Endometrial microvascular endothelial cells (primary cell): ENCODE data around the gene SPATC1L. TPM values are rescaled to one million over a fixed set of nuclear protein-coding genes. Genes with fewer than 3 reads are reported as not detected.

ENCODE experiments used
- in situ Hi-C: cut with HindIII; loops from 2 replicates; pipeline ENCODE4 v1.10.0; 2017; ENCODE audit warnings: low sequenced_read_pairs, low pct_unique_long_range_greater_than_20kb; ENCODE audit errors: inconsistent ontology term
- total RNA-seq: library from RNA; depleted of rRNA; stranded (reverse); fragments of >200 nt; gene quantifications from one replicate; pipeline ENCODE4 v1.2.3, GENCODE V29; 2015; ENCODE audit errors: inconsistent ontology term

Gene SPATC1L
- total RNA-seq, 1 donor from 2014 or later, result 24.8 TPM

DNA sequence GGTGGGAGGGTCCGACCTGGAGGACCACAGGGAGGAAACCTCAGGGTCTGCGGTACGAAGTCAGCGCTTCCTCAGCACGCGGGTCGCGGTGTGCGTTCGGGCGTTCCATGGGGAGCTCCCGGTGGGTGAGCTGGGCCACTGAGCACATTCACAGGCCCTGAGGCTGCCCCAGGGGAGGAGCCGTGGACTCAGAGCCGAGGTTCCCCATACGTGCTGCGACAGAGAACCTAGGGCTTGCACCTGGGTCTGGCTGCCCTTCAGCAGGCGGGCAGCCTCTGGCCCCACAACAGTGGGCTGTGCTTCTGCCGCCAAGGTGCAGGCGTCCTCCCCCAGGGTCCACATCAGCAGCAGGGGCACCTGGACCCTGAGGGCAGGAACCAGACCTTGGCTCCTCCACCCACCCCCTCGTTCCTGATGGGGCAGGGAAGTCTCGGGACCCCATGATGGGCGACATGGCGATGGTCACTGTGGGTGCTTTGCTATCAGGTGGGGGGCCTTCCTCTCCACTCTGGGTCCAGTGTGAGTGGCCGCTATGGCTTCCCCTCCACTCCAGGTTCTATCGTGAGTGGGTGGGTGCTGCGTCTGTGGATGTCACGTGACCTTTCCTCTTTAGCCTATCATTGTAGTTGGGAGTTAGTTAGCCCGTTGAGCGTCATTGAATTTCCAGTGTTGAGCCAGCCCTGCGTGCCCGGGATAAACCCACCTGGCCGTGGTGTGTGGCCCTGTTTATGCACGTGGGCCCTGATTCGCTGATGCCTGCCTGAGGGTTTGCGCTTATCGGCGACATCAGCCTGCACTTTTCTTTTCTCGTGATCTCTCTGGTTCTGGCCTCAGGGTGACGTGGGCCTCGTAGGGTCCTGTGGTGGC, 56.8 kb downstream of the SPATC1L start:
- in situ Hi-C loops, result no loop called here

- in situ Hi-C loops, result no loop called here
Measured at GRCh38 chr21:46126309-46127238, 57.7 kb downstream of the SPATC1L start.

DNA sequence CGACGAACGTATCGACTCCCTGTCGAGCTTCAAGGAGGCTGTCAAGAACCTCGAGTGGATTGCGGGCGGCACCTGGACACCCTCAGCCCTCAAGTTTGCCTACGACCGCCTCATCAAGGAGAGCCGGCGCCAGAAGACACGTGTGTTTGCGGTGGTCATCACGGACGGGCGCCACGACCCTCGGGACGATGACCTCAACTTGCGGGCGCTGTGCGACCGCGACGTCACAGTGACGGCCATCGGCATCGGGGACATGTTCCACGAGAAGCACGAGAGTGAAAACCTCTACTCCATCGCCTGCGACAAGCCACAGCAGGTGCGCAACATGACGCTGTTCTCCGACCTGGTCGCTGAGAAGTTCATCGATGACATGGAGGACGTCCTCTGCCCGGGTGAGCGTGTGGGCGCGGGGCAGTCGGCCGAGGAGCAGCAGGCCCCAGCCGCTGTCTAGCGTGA, 58.4 kb downstream of the SPATC1L start:
- in situ Hi-C loops, result no loop called here

DNA sequence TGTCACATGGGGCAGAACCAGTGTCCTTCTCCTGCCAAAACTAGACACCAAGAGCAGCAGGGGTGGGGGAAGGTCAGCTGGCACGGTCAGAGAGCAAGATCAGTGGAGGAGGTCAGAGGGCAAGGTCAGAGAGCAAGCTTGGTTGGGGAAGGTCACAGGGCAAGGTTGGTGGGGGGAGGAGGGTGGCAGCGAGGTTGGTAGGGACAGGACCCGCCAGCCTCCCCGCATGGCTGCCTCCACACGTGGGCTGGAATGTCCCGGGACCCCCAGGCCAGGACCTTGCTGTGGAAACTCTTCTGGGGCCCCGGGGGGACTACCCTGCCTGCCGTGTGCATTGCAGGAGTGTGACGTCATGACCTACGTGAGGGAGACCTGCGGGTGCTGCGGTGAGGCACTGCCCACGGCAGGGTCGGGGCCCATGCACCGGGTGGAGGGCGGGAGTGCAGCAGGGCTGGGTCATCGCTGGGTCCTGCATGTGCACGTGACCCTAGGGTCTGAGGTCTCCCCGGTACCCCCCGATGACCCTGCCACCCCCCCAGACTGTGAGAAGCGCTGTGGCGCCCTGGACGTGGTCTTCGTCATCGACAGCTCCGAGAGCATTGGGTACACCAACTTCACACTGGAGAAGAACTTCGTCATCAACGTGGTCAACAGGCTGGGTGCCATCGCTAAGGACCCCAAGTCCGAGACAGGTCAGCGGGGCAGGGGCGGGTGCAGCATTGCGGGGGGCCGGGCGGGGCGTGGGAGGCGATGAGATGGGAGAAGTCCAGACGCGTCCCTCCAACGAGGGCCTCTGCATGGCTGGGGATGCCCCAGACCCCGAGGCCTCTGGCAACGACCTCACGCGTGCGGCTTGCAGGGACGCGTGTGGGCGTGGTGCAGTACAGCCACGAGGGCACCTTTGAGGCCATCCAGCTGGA, 59.1 kb downstream of the SPATC1L start:
- in situ Hi-C loops, result no loop called here

GRCh38 chr21:46124083-46124925, 60.0 kb downstream of the SPATC1L start:
- in situ Hi-C loops, result no loop called here

GRCh38 chr21:46122758-46123683, 61.2 kb downstream of the SPATC1L start:
- in situ Hi-C loops, result no loop called here

- in situ Hi-C loops, result no loop called here
Measured at GRCh38 chr21:46122237-46122671, 62.0 kb downstream of the SPATC1L start.

GRCh38 chr21:46121286-46122221, 62.7 kb downstream of the SPATC1L start:
- in situ Hi-C loops, result no loop called here

GRCh38 chr21:46120301-46121285, 63.7 kb downstream of the SPATC1L start:
- in situ Hi-C loops, result no loop called here

- in situ Hi-C loops, result no loop called here
Measured at GRCh38 chr21:46119637-46120271, 64.5 kb downstream of the SPATC1L start.

DNA sequence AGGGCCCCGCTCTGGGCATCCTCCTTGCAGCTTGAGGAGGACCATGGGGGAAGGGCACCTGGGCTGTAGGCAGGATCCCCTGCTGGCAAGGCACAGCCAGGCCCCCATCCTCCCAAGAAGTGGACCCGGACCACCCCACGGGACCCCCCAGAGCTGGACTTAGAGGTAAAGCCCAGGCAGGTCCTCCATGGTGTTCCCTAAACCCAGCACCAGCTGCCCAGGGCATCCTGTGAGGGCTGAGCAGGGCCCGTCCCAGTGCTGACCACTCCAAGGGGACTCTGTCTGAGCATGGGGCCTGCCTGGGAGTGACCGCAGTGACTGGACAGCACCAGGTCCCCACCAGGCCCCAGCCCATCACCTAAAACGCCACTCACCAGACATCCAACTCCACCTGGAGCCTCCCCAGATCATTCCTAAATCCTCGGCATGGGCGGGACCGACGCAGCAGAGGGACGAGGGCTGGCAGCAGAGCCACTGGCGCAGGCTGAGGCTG, 65.1 kb downstream of the SPATC1L start:
- in situ Hi-C loops, result no loop called here

DNA sequence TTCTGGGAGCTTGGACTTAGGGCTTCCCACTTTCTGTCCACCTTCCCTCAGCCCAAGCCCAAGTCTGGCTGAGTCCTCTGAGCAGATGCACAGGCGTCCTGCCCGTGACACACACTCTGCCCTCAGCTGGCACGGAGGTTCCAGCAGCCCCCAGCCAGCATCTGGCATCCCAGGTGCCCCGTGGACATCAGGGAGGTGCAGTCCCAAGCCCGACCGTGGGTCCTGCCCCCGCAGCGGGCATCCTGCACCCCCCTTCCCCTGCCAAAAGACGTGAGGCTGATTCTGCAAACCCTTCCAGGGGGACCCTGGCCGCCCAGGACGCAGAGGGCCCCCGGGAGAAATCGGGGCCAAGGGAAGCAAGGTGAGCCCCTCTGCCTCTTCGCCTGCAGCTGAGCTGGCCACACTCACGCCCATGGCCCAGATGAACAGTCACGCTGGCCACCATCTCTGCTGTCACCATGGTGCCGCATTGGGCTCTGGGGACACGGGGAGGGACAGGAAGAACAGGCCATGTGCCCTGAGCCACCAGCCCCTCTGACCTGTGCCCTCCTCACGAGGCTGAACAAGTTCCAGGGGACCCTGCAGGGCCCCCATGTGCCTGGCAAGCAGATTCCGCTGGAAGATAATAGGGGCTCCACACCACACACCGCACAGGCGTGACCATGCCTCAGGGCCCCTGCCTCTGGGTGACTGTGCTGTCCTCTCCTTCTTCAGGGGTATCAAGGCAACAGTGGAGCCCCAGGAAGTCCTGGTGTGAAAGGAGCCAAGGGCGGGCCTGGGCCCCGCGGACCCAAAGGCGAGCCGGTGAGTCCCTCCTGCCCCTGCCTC, 65.7 kb downstream of the SPATC1L start:
- in situ Hi-C loops, result no loop called here

- in situ Hi-C loops, result no loop called here
Measured at GRCh38 chr21:46117586-46118315, 66.5 kb downstream of the SPATC1L start.
